ENCODE data around the gene UTY.

GRCh38 chrY:13493737-13494136, 13.9 kb upstream of the UTY start:
- TF ChIP-seq CTCF (IDR thresholded peaks at IDR 0.05) = no peak
- TF ChIP-seq POLR2A (IDR thresholded peaks at IDR 0.05) = no peak
- no peak for TF ChIP-seq POLR2AphosphoS5 (IDR thresholded peaks at IDR 0.05)
